Cardiac fibroblast (primary cell): ENCODE data around the gene NPDC1.
"Not testable (repeated sequence)": the region's sequence is repeated elsewhere in the genome, so short reads cannot be mapped to it uniquely, and the experiment has no call there.

ENCODE experiments used
- DNase-seq, 2 donors: peaks; one replicate each; pipeline versions ENCODE4 v3.0.0 to v3.0.0-alpha.2; 2010; ENCODE audit warnings: low read depth in 2 of 2
- H3K4me3 ChIP-seq, 2 donors: replicated peaks in 1 of 2; 1 replicate in 1 of 2; 2 replicates in 1 of 2; pipeline ENCODE4 v1.5.1; 2011; ENCODE audit warnings: low read depth in 2 of 2, low read length in 2 of 2, mild to moderate bottlenecking in 2 of 2, moderate library complexity in 1 of 2
- TF ChIP-seq, protein P1 (sequence below): IDR thresholded peaks from one replicate; pipeline ENCODE4 v1.5.1; 2011; ENCODE audit warnings: low read depth, mild to moderate bottlenecking, low read length, inconsistent platforms

NPDC1 gene

DNA sequence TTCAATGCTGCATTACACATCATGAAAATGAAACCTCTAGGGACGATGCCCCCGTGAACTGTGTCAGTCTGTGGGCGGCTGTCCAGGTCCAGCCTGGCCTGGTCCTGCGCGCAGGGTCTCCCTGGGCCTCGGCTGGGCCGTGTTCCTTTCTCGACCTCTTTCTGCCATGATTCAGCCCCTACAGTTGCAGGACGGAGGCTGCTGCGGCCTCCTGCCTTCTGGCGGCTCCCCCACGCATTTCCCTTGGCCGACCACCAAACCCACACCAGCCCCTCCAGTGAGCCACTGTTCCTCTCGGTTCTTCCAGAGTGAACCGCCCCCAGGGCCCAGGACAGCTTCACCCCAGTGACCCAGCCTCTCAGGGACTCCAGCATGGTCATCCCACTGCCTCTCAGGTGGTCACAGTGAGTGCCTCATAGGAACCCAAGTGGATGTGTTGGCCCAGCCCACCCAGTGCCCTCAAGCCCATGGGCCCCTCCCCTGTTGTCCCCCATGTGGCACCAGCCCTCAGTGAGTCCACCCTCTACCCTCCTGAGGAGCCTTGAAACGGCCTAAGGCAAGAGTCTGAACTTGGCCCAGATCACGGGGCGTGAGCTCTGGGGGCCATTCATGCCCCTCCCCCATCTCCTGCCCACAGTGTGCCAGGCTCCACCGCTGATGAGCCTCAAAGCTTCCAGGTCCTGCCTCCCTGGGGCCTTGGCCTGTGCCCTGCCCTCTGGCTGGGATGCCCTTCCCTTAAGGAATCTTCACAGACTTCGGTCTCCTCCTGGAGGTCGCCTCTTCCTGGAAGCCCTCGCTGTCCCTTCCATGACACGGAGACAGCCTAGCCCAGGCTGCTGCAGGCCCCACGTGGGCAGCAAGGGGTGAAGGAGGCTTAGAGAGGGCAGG lies 39.6 kb downstream of the NPDC1 start:
- H3K4me3 ChIP-seq = no peak overlapping the region
- TF ChIP-seq, protein P1, sequence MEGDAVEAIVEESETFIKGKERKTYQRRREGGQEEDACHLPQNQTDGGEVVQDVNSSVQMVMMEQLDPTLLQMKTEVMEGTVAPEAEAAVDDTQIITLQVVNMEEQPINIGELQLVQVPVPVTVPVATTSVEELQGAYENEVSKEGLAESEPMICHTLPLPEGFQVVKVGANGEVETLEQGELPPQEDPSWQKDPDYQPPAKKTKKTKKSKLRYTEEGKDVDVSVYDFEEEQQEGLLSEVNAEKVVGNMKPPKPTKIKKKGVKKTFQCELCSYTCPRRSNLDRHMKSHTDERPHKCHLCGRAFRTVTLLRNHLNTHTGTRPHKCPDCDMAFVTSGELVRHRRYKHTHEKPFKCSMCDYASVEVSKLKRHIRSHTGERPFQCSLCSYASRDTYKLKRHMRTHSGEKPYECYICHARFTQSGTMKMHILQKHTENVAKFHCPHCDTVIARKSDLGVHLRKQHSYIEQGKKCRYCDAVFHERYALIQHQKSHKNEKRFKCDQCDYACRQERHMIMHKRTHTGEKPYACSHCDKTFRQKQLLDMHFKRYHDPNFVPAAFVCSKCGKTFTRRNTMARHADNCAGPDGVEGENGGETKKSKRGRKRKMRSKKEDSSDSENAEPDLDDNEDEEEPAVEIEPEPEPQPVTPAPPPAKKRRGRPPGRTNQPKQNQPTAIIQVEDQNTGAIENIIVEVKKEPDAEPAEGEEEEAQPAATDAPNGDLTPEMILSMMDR = no peak
- DNase-seq = no peak

DNA sequence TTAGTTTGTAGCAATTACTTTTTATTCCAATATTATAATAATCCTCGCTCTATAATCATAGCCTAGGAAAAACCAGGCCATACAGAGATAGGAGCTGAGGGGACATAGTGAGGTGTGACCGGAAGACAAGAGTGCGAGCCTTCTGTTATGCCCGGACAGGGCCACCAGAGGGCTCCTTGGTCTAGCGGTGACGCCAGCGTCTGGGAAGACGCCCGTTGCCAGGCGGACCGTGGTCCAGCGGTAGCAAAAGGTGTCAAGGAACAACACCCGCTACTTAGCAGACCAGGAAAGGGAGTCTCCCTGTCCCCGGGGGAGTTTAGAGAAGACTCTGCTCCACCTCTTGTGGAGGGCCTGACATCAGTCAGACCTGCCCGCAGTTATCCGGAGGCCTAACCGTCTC lies 41.7 kb downstream of the NPDC1 start:
- DNase-seq, H3K4me3 ChIP-seq: not testable (repeated sequence)
- TF ChIP-seq, protein P1 = peak; percentile 27

DNA sequence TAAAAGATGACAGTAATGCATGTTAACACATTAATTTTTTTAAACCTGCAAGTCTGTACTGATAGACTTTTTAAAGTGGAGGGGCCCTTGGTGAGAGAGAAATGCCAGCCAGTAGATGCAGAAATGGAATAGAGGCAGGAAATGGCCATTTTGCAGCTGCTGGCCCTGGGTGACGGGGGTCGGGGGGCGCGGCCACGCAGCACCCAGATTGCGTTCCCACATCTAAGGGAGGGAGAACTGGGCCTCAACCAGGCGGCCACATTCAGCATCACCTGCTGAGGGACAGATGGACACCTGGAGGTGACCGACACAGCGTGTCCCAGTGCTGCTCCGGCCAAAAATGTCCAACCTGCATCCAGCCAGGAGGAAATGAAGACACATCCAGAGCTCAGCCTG lies 43.3 kb downstream of the NPDC1 start:
- H3K4me3 ChIP-seq = no peak overlapping the region
- no peak for DNase-seq
- TF ChIP-seq, protein P1 = no peak

DNA sequence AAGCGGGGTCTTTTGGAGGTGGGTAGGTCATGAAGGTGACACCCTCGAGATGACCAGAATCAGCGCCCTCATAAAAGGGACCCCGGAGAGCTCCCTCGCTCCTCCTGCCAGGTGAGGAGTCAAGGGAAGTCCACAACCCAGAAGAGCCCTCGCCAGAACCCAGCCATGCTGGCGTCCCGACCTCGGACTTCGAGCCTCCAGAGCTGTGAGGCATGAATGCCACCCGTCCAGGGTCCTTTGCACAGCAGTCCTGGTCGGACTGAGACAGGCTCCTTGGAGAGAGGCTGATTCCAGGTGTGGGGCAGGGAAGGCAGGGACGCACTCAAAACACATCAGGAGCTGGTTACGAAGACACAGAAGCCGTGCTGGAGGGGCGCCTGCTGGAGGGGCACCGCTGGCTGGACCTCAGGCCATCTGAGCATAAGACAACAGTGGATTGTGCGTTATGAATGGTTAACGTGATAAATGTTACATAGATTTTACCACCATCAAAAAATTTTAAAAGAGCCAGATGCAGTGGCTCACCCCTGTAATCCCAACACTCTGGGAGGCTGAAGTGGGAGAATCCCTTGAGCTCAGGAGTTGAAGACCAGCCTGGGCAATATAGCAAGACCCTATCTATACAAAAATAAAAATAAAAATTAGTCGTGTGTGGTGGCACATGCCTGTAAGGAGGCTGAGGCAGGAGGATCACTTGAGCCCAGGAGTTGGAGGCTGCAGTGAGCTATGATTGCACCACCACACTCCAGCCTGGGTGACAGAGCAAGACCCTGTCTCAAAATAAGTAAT lies 43.9 kb downstream of the NPDC1 start:
- DNase-seq = no peak
- TF ChIP-seq, protein P1 = no peak
- H3K4me3 ChIP-seq = no peak overlapping the region

DNA sequence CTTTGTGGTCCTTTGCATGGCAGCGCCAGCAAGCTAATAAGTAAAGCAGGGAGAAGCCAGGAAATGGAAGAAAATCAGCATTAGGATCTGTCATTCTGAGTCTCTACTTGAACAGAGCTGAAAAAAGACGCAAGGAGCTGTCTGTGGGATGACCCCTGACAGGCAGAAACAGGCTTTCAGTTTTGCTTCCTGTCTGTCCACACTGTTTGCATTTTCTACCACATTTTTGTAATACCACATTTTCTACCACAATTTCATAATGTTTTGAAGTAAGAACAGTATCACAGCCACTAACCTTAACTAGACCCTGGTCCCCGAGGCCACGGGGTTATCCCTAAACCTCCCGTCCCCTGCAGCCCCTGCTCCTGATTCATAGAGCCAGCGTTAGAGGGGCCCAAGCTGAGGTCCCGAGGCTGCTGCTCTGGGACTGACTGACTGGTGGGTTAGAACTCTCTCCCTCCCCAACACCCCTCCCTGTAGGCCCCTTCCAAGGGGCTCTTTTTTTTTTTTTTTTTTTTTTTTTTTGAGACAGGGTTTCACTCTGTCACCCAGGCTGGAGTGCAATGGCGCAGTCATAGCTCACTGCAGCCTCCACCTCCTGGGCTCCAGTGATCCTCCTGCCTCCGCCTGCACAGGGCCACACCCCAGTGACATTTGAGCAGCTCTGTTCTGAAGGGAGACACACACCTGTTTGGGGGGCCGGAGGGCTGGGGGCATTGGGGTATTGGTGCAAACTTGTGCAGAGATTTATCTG lies 45.6 kb downstream of the NPDC1 start:
- peak; percentile 58 to 61 for DNase-seq
- TF ChIP-seq, protein P1 = no peak

DNA sequence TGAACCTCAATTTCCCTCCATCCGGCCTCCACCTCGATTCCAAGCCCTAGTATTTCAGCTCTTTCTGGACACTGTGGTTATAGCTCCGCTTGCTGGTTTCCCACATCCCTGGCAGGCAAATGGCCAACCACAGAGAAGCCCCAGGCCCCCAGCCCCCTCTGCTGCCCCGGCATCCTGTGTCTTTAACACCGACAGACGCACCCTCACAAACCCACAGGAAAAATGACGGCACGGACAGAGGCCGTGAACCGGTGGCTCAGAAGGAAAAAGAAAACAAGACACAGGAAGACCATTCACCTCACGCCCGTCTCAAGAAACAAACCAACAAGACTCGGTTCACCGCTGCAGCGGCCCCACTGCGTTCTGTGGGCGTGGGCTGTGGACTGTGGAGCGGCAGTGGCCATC lies 48.1 kb downstream of the NPDC1 start:
- TF ChIP-seq, protein P1 = no peak
- DNase-seq = no peak
- no peak overlapping the region for H3K4me3 ChIP-seq

More for the DNA sequence above, 45.6 kb downstream of the NPDC1 start:
- H3K4me3 ChIP-seq = no peak overlapping the region
